Stimulated activated naive CD8-positive, alpha-beta T cell treated with anti-CD3 and anti-CD28 coated beads, Interleukin-15, Interleukin-2, amounts not matched to agents 100 U/mL and 50 U/mL, for 24 hours (primary cell): Measurements from ENCODE around the gene AKNAD1.

Experiments
- ATAC-seq: fragments of 150-1000 bp; cut with Tn5 transposase; one replicate; pipeline ENCODE4 v1.10.0; 2021
- DNase-seq: peaks from one replicate; pipeline ENCODE4 v3.0.0; 2021

The AKNAD1 gene

DNA sequence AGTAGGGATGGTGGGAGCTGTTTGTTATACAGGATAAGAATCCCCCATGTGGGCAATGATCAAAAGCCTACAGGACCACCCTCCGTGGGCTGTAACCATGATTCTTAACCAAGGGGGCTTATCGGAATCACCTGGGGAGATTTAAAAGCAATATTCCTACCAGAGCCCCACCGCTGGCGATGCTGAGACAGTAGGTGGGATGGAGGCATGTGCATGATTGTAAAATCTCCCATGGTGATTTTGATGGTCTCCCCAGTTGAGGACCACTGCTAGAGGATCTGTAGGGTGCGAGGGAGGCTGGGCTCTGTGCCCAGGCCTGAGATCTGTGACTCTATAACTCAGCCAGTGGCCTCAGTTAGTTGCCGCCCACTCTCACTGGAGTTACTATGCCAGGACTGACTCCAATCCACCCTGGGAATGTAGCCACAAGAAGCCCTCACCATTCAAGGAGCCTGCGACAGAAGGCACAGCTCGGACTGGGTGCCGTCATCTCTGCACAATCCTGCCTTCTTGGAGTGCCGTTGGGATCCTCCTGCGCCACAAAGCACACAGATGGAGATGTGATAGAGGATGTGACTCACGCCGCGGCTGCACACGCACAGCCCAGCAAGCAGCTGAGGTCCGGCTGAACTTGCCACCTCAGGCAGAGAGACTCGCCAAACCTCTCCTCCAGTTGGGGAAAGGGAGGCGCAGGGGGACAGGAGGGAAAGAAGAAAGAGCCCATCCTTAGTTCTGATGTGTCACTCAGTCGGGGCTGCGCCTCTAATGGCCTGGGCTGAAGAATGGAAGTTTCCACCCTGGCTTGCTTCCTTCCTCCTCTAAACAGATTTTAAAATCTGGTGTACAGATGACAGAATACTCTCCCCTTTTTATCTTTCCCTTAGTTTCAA, 26.5 kb downstream of the AKNAD1 start:
- DNase-seq (no peak), ATAC-seq (no peak)

DNA sequence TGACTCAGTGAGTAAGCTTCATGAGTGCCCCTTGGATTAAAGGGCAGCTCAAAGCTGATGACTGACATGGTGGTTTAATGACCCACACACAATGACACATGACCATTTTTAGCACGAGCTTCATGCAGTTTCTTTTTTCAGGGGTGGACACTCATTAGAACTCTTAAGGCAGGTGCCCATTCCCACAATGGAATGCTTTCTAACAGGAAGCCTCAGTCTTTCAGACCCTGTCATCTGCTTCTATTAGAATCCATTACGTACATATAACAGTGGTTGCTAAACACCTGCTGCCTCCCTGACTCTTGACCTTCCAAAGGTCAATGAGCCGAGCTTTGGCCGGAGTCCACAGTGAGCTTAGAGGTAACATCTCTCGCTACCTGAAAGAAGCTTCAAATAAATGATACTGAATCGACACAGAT, 27.4 kb downstream of the AKNAD1 start:
- no peak for ATAC-seq
- DNase-seq, result no peak

DNA sequence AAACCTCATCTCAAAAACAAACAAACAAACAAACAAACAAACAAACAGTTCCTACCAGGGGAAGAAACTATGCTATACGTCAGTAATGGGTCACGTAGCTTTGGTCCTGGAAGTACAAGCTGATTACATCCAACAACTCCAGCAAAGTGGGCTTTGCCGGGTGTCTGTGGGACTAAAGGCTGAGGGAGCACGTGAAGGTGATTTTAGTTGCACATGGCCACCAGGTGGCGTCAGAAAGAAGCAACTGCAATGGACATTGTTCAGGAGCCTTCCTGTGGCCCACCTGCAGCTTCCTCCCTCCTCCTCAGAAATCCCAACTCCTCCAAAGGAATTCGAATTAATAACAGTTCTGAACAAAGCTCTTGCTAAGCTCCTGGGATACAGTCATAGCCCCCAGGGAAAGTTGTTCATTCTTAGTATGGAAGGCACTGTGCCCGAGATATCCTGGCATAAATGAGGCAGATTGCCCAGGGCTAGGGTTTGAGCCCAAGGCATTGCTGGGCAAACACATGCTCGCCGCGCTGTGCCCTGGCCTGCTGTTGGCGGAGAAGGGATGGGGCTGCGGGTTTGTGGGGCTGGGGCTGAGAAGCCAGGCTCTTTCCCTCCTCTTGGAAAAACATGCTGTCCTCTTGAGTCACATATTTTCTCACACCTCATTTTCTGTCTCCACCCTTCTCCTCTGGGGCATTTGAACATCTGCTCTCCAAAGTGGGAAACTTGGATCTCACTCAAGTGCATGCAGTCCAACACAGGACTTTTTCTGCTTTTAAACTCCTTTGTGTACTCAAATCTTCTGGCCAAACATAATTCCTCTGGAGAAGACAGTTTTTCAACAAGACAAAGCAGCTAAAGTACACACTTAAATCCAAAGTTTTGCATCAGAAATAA, 28.6 kb downstream of the AKNAD1 start:
- peak; percentile 78 for DNase-seq
- ATAC-seq, result peak; percentile 72

DNA sequence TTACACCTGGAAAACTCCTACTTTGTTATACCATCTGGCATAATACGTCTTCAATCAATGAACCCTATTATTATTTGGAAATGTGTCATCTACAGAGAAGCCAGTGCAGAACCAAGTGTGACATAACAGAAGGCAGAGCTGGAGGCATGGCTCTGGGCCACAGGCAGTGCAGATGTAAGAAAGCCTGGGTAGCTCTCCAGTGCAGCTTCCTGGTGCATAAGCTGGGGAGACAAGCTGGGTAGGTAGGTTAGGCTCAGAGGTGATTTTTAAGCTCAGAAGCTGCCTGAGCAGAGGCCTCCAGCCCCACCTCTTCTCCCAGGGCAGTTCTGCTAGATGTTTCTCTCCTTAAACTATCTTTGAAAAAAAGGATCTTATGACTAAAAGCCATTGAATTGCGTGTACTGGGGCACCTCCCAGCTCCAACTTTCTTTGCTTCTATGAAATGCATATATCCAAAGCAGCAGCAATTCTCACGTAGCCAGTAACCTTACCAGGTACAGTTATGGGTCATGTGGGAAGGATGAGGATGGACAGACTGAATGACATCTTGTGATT, 30.7 kb downstream of the AKNAD1 start:
- ATAC-seq (no peak), DNase-seq (no peak)

DNA sequence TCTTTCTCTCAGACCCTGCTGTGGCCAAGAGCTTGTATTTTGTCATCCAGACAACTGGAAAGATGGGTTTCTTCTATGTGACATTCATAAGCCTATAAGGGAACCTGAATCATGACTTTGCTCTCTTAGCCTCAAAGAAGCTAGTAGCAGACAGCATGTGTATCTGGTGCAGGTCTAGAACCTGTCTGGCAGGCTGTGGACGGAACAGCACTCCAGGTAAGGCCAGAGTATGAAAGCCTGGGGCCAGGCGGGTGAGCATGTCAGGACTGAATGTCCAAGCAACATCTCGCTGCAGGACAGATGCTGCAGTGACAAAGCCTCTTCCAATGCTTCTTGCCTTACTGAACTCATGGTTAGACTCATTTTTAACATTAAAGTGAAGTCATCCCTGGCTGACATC, 32.8 kb downstream of the AKNAD1 start:
- no peak for DNase-seq
- ATAC-seq, result no peak

DNA sequence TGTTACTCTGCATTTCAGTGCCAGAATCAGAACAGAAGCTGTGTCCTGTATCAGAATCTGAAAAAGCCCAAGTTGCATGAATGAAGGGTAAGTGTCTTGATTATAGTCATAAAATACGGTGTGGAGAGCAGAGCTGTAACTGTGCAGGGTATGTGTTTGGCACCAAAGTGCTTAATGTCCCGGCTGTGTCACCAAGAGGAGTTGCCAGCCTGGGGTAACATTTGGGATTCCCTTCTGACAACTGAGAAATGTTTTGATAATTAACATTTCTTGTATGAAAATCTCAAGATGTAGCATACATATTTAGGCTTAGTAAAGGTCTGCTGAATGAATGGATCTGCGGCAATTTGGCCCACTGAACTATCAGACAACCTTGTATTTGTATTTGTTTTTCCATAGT, 33.3 kb downstream of the AKNAD1 start:
- DNase-seq (no peak), ATAC-seq (no peak)

DNA sequence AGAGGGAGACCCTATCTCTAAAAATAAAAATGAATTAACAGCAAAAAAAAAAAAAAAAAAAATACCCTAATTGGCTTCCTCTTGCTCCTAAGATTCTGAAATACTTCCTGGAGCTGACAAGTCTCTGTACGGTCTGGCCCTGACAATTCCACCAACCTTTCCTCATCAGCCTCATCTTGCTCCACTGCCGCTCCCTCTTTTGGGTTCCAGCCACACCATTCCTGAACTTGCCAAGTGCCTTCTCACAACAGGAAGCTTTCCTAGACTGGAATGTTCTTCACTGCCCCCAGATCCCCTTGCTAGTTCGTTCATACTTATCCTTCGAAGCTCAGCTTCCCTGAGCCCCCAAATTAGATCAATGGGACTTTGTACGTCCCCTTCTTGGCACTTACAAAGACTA, 37.0 kb downstream of the AKNAD1 start:
- DNase-seq (no peak), ATAC-seq (no peak)

DNA sequence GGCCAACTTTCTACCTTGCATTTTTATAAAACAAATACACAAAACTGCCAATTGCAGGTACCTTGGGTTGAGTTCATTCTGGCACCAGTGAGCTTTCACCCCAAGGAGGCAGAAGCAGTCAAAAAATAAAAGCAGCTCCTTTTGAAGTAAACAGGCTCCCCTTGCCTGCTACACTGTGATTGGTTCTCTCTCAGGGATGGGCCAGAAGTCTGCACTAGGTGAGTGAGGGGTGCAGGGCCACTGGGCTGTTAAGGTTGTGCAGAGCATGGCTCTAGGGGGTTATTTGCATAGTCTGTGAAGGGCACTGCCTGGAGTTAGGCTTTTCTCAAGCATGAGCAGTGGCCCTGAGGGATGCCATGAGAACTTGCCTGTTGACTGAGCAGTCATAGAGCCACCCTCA, 39.1 kb downstream of the AKNAD1 start:
- DNase-seq, result no peak
- ATAC-seq, result no peak

DNA sequence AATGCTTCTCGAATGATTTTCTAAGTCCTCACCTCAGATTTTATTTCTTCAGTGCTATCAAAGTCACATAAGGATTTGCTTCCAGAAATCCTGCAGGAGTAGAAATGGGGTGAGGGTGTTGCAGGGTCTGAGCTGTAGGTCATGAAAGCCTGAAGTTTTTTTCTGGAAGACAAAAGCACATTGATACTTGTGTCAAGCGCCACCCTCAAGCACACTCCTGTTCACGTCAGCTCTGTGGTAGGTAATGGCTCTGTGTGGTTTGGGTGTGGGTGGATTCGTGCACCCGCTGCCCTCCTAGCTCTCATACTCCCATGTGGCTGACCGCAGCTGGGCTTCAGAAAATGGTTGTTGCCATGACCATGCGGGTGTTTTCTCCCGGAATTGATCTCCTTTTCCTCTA, 39.9 kb downstream of the AKNAD1 start:
- DNase-seq, result no peak

DNA sequence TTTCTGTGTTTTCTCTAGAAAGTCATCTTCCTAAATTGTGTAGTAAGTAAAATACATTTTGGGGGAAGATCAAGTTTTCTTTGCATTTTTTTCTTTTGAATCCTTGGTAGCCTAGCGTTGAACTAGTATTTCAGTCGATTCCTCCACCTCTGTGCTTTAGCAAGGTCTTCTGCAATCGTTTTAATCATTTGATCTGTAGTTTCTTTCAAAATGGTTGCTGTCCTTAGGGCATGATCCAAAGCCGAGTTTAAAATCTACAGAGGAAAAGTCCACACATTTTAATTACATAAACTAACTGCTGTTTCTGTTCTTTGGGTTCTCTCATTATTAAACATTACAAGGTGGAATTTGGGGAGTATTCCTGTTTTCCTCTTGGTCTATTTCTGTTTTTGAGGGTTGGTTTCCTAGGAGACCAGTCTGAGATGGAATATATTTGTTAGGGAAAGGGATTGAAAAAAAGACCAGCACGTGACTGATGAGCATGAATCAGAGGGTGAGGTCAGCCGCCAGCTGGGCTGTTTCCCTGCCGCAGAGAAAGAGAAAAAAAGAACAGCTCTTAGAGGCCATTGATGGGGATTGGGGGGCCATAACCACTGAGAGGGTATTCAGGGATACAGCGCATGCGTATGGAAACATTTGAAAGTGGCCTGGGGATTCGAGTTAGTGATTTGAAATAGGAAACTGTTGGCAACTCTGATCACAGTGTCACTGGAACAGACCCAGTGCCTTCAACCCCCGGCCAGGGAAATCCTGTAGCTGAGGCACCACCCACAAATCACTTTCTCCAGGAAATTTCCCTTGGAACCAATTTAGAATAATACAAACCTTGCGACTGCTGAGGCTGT, 40.6 kb downstream of the AKNAD1 start:
- DNase-seq (no peak), ATAC-seq (no peak)

More for the DNA sequence above, 39.9 kb downstream of the AKNAD1 start:
- no peak for ATAC-seq

DNA sequence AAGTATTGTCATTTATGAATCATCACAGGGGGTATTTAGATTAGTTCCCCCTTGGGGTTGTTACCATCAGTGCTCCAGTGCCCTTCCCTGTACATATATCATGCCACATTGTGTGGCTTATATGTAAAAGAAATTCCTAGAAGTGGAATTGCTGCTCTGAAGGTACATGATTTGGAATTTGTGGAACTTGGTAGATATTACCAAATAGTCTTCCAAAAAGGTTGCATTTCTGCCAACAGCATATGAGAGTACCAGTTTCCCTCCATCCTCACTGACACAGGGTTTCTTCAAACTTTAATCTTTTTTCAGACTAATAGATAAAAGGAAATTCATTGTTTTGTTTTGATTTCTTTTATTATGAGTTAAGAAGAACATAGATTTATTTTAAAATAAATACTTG, 41.3 kb downstream of the AKNAD1 start:
- no peak for DNase-seq
- no peak for ATAC-seq

DNA sequence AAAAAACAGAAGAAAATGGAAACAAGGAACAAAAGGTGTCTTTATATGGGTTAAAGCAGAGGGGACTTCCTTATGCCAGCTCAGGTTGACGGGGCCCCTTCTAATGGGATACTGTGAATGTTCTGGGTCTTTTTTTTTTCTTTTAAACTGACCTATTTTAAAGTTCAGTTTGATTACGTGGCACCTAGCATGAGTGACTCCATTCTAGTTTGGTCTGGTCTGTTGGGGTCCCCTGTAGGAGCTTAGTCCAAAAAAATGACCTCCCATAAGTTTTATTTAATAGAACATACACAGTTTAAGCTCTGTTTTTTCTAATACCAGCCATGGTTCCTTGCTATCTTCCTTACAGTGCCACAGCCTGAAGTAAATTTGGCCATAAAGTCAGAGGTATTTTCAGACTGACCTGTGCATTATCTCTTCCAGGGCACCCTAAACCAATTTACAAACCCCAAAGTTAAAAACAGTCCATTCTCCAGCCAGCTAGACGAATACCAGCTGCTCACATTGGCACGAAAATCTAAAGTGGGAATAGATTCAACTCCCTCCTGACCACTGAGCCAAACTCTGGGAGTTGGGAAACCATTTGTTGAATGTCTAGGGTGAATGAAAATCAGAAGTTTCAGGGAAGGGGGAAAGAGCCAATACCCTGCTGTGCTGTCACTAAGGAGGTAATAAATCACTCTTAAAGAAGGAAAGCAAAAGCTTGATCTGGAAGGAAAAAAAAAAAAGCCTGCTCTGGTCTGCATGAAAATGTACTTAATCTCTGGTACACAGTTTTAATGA, 42.4 kb downstream of the AKNAD1 start:
- ATAC-seq (no peak), DNase-seq (no peak)

DNA sequence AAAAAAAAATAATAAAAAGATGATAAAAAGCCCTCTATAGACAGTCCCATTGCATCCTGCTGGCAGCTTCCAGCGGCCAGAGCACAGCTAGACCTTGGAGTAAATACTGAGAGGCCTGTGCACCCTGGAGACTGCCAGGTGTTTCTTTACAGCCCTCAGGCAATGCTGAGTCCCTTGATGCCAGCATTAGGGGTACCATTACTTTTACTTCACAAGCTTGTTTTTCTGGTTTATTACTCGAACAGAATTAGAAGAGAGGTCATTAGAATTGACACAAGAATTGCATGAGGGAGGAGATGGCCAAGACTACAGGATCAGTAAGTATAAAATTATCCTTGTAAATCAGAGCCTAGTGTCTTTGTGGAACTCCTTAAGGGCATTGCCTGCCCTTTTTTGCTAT, 43.6 kb downstream of the AKNAD1 start:
- DNase-seq (no peak), ATAC-seq (no peak)

DNA sequence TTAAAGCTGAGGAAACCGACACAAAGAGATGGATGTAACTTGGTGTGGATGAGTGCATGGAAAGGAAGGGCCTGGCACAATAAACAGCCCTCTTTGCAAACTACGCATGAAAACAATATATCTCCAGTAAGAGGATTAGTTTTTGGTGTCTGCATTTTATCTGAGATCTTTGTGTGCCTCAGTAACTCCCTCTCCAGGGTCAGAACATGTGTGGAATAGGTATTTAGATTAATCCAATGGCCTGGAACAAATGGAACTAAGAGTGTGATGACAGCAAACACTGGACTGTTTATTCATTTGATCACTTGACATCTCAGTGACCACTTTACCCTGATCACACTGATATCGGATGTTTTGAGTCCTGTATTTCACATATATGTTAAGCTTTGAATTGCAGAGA, 45.3 kb downstream of the AKNAD1 start:
- no peak for ATAC-seq

DNA sequence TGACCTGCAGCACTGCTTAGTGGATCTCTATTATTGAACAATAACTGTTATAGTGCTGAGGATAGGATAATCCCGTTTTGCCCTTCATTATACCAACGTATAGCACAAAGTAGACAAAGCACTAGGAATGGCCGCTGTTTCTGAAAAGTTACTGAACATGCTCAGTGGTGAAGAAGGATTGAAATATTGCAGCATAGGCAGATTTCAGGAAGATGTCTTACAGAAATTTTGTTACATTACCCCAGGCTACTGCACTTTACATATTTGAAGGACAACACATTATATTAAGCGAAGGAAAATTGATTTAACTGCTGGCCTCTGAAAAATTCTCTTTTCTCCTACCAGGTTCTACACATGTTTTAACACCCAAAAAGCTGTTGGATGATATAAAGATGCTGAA, 48.5 kb downstream of the AKNAD1 start:
- DNase-seq, result no peak
- ATAC-seq, result no peak

More for the DNA sequence above, 45.3 kb downstream of the AKNAD1 start:
- no peak for DNase-seq

DNA sequence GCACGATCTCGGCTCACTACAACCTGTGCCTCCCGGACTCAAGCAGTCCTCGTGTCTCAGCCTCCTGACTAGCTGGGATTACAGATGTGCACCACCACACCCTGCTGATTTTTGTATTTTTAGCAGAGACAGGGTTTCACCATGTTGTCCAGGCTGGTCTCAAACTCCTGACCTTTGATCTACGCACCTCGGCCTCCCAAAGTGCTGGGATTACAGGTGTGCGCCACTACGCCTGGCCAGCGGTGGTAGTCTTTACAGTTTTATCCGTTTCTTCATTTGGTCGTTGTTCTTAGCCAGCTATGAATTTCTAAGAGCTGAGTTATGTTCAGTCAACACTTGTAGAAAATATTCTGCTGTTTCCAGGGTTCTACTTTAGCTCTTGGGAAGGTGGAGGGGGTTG, 53.3 kb downstream of the AKNAD1 start:
- ATAC-seq, result no peak
- no peak for DNase-seq

DNA sequence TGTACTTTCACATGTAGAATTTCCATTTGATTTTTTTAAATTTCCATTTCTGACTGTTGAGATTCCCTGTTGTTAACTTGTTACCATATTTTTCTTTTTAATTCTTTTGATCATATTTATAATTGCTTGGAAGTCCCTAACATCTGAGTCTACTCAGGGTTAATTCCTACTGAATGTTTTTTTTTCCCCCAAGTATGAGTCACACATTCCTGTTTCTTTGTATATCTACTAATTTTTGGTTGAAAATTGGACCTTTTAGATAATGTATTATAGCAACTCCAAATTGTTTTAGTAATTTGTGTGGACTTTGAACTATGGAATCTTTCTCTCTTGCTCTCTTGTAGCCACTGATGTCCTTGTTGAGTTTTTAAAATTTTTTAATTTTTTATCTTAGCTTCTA, 55.8 kb downstream of the AKNAD1 start:
- DNase-seq, result no peak
- no peak for ATAC-seq

DNA sequence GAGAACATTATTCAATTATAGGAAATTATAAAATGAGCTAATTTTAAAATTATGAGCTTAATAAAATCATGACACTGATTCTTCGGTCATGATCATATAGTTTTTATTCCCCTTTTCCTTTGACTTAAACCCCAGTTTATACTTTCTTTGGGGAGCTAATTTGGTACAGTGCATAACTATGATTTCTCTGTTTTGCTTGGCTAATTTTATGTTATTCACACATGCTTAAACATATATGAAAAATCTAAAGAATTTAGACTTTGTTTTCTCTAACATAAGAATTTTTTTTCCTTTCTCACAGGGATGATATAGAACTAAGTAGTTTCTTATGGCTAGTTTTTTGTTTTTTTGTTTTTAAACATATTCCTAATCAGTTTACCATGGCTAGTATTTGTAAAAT, 57.9 kb downstream of the AKNAD1 start:
- ATAC-seq (no peak), DNase-seq (no peak)

DNA sequence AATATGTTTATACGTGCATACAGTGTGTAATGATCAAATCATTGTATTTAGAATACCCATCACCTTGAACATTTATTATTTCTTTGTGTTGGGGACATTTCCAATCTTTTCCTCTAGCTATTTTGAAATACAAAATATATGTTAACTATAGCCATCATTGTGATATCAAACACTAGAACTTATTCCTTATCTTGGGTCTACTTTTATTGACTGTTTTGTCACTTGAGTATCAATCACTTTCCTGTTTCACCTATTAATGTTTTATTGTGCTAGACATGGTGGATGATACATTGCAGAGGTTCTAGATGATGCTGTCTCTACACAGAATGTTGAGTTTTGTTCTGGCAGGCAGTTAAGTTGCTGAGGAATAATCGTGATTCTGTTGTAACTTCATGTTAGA, 64.5 kb downstream of the AKNAD1 start:
- DNase-seq (no peak), ATAC-seq (no peak)

DNA sequence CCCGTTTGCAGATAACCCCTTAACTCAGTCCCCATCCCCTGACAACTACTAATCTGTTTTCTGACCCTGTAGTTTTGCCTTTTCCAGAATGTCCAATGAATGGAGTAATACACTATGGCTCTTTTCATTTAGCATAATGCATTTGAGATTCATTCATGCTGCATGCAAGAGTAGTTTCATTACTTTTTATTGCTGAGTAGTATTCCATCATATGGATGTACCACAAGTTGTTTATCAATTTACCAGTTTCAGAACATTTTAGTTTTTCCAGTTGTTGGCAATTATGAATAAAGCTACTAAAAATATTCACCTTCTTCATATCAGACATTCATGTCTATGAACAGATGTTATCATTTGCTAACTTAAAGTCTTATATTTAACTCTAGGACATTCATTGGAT, 65.1 kb downstream of the AKNAD1 start:
- ATAC-seq, result no peak
- DNase-seq, result no peak

DNA sequence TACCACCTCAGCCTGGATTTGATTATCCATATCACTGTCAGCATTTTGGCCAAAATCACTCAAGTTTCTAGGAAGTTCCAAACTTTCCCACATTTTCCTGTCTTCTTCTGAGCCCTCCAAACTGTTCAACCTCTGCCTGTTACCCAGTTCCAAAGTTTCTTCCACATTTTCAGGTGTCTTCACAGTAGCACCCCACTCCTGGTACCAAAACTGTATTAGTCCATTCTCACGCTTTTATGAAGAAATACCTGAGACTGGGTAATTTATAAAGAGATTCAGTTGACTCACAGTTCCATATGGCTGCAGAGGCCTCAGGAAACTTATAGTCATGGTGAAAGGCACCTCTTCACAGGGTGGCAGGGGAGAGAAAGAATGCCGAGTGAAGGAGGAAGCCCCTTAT, 71.0 kb downstream of the AKNAD1 start:
- ATAC-seq (no peak), DNase-seq (no peak)
